ENCODE measurements around the gene PRR14. TPM values are rescaled to one million over a fixed set of nuclear protein-coding genes. Genes with fewer than 3 reads are reported as not detected.

PRR14 gene
- total RNA-seq, 3 donors from 2014 or later = 21.3 to 30.2 (median 26.9) TPM

DNA sequence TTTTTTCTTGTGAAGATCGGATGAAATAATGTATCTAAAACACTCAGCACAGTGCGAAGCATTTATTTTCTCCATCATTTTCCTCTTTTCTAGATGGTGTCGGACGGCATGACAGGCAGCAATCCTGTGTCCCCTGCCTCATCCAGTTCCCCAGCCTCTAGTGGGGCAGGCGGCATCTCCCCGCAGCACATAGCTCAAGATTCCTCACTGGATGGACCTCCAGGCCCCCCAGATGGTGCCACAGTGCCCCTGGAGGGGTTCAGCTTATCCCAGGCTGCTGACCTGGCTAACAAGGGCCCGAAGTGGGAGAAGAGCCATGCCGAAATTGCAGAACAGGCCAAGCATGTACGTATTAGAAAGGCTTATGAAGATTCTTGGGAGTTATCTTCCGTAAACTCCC lies 53.2 kb downstream of the PRR14 start:
- TF ChIP-seq POLR2AphosphoS5 (IDR thresholded peaks at IDR 0.05) = no peak
- no peak for TF ChIP-seq POLR2A (IDR thresholded peaks at IDR 0.05)
- TF ChIP-seq, protein P1, sequence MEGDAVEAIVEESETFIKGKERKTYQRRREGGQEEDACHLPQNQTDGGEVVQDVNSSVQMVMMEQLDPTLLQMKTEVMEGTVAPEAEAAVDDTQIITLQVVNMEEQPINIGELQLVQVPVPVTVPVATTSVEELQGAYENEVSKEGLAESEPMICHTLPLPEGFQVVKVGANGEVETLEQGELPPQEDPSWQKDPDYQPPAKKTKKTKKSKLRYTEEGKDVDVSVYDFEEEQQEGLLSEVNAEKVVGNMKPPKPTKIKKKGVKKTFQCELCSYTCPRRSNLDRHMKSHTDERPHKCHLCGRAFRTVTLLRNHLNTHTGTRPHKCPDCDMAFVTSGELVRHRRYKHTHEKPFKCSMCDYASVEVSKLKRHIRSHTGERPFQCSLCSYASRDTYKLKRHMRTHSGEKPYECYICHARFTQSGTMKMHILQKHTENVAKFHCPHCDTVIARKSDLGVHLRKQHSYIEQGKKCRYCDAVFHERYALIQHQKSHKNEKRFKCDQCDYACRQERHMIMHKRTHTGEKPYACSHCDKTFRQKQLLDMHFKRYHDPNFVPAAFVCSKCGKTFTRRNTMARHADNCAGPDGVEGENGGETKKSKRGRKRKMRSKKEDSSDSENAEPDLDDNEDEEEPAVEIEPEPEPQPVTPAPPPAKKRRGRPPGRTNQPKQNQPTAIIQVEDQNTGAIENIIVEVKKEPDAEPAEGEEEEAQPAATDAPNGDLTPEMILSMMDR (IDR thresholded peaks at IDR 0.05) = no peak
- Histone ChIP-seq H3K36me3 (peaks cover 4% of the 10 kb centered on the region), H3K27me3 (no peaks in the 10 kb centered on the region), H3K27ac (no peak overlapping the region), H3K9me3 (no peaks in the 10 kb centered on the region), H3K4me1 (peaks cover 0 to 13% of the 10 kb centered on the region in 2 donors), H3K4me3 (no peak overlapping the region)
- DNase-seq (ENCODE audit: low spot score in 2 of 2) = no peak
- intact Hi-C loops (cut with DNase I; ENCODE audit: low total_unique reads) = no loop called here

Other genes starting within 250 kb of the PRR14 start
- 10 to 100 TPM; 21.1 to 29.2 (median 22.2) TPM for gene ZNF771, start 243.4 kb upstream of the PRR14 start, total RNA-seq
- gene DCTPP1, start 220.9 kb upstream of the PRR14 start, total RNA-seq = 10 to 100 TPM; 11.2 to 25.6 (median 20.1) TPM
- 10 to 100 TPM; 28.8 to 44.5 (median 40.6) TPM for gene SEPHS2, start 205.1 kb upstream of the PRR14 start, total RNA-seq
- gene ITGAL, start 178.2 kb upstream of the PRR14 start, total RNA-seq = 1 to 10 TPM; 2.3 to 5.7 (median 2.4) TPM
- 10 to 100 TPM; 23.3 to 33.2 (median 29.8) TPM for gene ZNF768, start 124.4 kb upstream of the PRR14 start, total RNA-seq
- 10 to 100 TPM; 10.7 to 14.7 (median 13.2) TPM for gene ZNF747, start 116.1 kb upstream of the PRR14 start, total RNA-seq
- gene ZNF764, start 92.6 kb upstream of the PRR14 start, total RNA-seq = 1 to 10 TPM; 4.0 to 8.2 (median 7.5) TPM
- 10 to 100 TPM; 17.4 to 18.4 (median 18.4) TPM for gene ZNF688, start 79.2 kb upstream of the PRR14 start, total RNA-seq
- 10 to 100 TPM in 2 of 3 donors, 1 to 10 TPM in 1; 6.7 to 14.4 (median 12.0) TPM for gene ZNF785, start 65.3 kb upstream of the PRR14 start, total RNA-seq
- 10 to 100 TPM in 2 of 3 donors, 1 to 10 TPM in 1; 7.0 to 15.4 (median 12.8) TPM for gene ZNF689, start 40.6 kb upstream of the PRR14 start, total RNA-seq
- 10 to 100 TPM; 13.6 to 25.2 (median 17.7) TPM for gene FBRS, start 7.5 kb downstream of the PRR14 start, total RNA-seq
- 10 to 100 TPM; 19.0 to 24.9 (median 20.8) TPM for gene SRCAP, start 48.2 kb downstream of the PRR14 start, total RNA-seq
- gene PHKG2, start 97.5 kb downstream of the PRR14 start, total RNA-seq = 10 to 100 TPM; 28.5 to 38.8 (median 35.7) TPM
- gene CFAP119, start 111.1 kb downstream of the PRR14 start, total RNA-seq = 10 to 100 TPM in 2 of 3 donors, 1 to 10 TPM in 1; 1.4 to 17.1 (median 13.4) TPM
- gene RNF40, start 111.4 kb downstream of the PRR14 start, total RNA-seq = 10 to 100 TPM; 77.0 to 84.7 (median 77.3) TPM
- gene ZNF629, start 136.2 kb downstream of the PRR14 start, total RNA-seq = 10 to 100 TPM in 2 of 3 donors, 1 to 10 TPM in 1; 9.4 to 16.2 (median 10.5) TPM
- gene BCL7C, start 243.1 kb downstream of the PRR14 start, total RNA-seq = 10 to 100 TPM; 29.4 to 47.2 (median 36.2) TPM
- gene CTF1, start 245.7 kb downstream of the PRR14 start, total RNA-seq = 1 to 10 TPM; 2.6 to 4.5 (median 3.4) TPM